Ovary (tissue), 9 donors: Measurements from ENCODE around the gene PIK3C2G. TPM values are rescaled to one million over a fixed set of nuclear protein-coding genes. Genes with fewer than 3 reads are reported as not detected.
"Not testable (repeated sequence)": the region's sequence is repeated elsewhere in the genome, so short reads cannot be mapped to it uniquely, and the experiment has no call there.

ENCODE experiments used
- DNase-seq, 5 donors: peaks; one replicate each; pipeline ENCODE4 v3.0.0-alpha.2; 2019 to 2020
- H3K27ac ChIP-seq, 2 donors: fragments of 200-600 bp; one replicate each; pipeline versions ENCODE4 v1.5.1 to v1.8.0; 2019 to 2022
- H3K27me3 ChIP-seq: fragments of 200-600 bp; one replicate; pipeline ENCODE4 v1.8.0; 2022
- H3K36me3 ChIP-seq: fragments of 200-600 bp; sonication (generic); one replicate; pipeline ENCODE4 v1.5.1; 2019
- H3K4me1 ChIP-seq: one replicate; pipeline ENCODE4 v1.8.1; 2013; ENCODE audit warnings: mild to moderate bottlenecking, moderate library complexity; ENCODE audit not compliant: insufficient read depth
- H3K4me3 ChIP-seq: fragments of 200-600 bp; sonication (generic); one replicate; pipeline ENCODE4 v1.5.1; 2017
- H3K9me3 ChIP-seq, 2 donors: fragments of 200-600 bp in 1 of 2; sonication (generic) in 1 of 2; one replicate each; pipeline versions ENCODE4 v1.5.1 to v1.8.1; 2013 to 2019; ENCODE audit warnings: mild to moderate bottlenecking in 1 of 2, moderate library complexity in 1 of 2
- CTCF ChIP-seq, 3 donors: fragments of 450-650 bp in 2 of 3; fragments of 200-600 bp in 1 of 3; IDR thresholded peaks; one replicate each; pipeline versions ENCODE4 v1.5.1 to v1.8.0; 2016 to 2022; ENCODE audit warnings: antibody characterized with exemption in 3 of 3, mild to moderate bottlenecking in 1 of 3
- EP300 ChIP-seq: sonication (generic); formaldehyde crosslinking; IDR thresholded peaks from one replicate; pipeline ENCODE4 v1.6.1; 2017; ENCODE audit warnings: antibody characterized with exemption
- POLR2A ChIP-seq: fragments of 450-650 bp; IDR thresholded peaks from one replicate; pipeline ENCODE4 v1.6.1; 2017; ENCODE audit warnings: antibody characterized with exemption, mild to moderate bottlenecking, moderate library complexity
- WGBS, 3 donors: extraction: QIAGEN DNeasy Blood & Tissue Kit in 1 of 3; methylation state at CpG; one replicate each; pipeline versions ENCODE4 v1.1.5 to v1.1.7; 2013 to 2017; 5-methylcytosine and 5-hydroxymethylcytosine counted together
- intact Hi-C, 4 donors: fragments of 100-400 bp; cut with DNase I; formaldehyde crosslinking; loops; one replicate each; pipeline versions ENCODE4 v1.11.0 to v1.15.1; 2022 to 2023
- polyA plus RNA-seq, 2 donors: library from polyadenylated mRNA; stranded (reverse); fragments of 200-250 nt in 1 of 2; fragments of 350-450 nt in 1 of 2; fragmentation: Illumina TruSeq in 1 of 2; extraction: RNeasy Lipid Tissue Mini Kit (QIAGEN cat#74804) in 1 of 2; gene quantifications; one replicate each; pipeline ENCODE4 v1.2.3, GENCODE V29; 2013 to 2014
- total RNA-seq, 7 donors: library from RNA; depleted of rRNA in 2 of 7; stranded (reverse); fragments of >200 nt in 2 of 7; fragmentation: NEBNext Ultra II Directional in 3 of 7; extraction: Animal tissue kit (Norgen Biotek cat#: 25700) in 3 of 7; gene quantifications; one replicate each; pipeline versions ENCODE4 v1.1.0 to v1.2.4, GENCODE V29; 2016 to 2023
- donor health status: DM: no; HTN: no; CAD: no; lungs with moderate emphysema.
- donor health status: DM: no; HTN: no; CAD: no.
- donor health status: Bipolar disorder and iron deficiency.
- donor health status: DM: yes; HTN: yes; CAD: no.
- donor health status: DM: no; HTN: no; CAD: no.
- donor health status: DM: yes; HTN: yes; CAD: no.

The PIK3C2G gene
- total and polyA plus RNA-seq, 9 donors, result 0.02 to 1.6 (median 0.07) TPM; not detected in 4

GRCh38 chr12:18486036-18486435 lies 224.7 kb downstream of the PIK3C2G start:
- Histone ChIP-seq H3K4me1 (peaks cover 1% of the 10 kb centered on the region), H3K9me3 (no peaks in the 10 kb centered on the region), H3K27me3 (no peaks in the 10 kb centered on the region), H3K4me3 (no peak overlapping the region), H3K27ac (no peak overlapping the region), H3K36me3 (no peaks in the 10 kb centered on the region)
- TF ChIP-seq EP300 (no peak), POLR2A (no peak), CTCF (IDR thresholded peaks at IDR 0.05) (no peak)
- DNase-seq, result no peak
- intact Hi-C loops, result no loop called here
- 30 to 52% (median 37%) methylated on average over 2 of the region's 2 CpGs for WGBS, 3 donors

GRCh38 chr12:18487509-18487908 lies 226.2 kb downstream of the PIK3C2G start:
- H3K27ac ChIP-seq, result no peak overlapping the region
- intact Hi-C loops, result no loop called here
- H3K36me3 ChIP-seq, result no peaks in the 10 kb centered on the region
- H3K9me3 ChIP-seq, result no peaks in the 10 kb centered on the region
- no peaks in the 10 kb centered on the region for H3K27me3 ChIP-seq
- 11 to 19% (median 18%) methylated on average over 3 of the region's 3 CpGs for WGBS, 3 donors
- no peak for DNase-seq
- peaks cover 1% of the 10 kb centered on the region for H3K4me1 ChIP-seq
- TF ChIP-seq EP300, result no peak
- no peak for TF ChIP-seq CTCF (IDR thresholded peaks at IDR 0.05)
- no peak for TF ChIP-seq POLR2A
- H3K4me3 ChIP-seq, result no peak overlapping the region

- intact Hi-C loops, result no loop called here
- no peak overlapping the region for H3K4me3 ChIP-seq
These were observed 231.2 kb downstream of the PIK3C2G start for GRCh38 chr12:18492372-18493025.

GRCh38 chr12:18496156-18496555 lies 234.8 kb downstream of the PIK3C2G start:
- intact Hi-C loops, result no loop called here
- Histone ChIP-seq H3K27ac (no peak overlapping the region), H3K4me1 (peaks cover 3% of the 10 kb centered on the region), H3K36me3 (no peaks in the 10 kb centered on the region), H3K9me3 (no peaks in the 10 kb centered on the region), H3K4me3 (no peak overlapping the region), H3K27me3 (no peaks in the 10 kb centered on the region)
- DNase-seq, result no peak
- WGBS, 3 donors, result 89 to 96% (median 92%) methylated on average over 2 of the region's 2 CpGs
- TF ChIP-seq CTCF (IDR thresholded peaks at IDR 0.05) (no peak), POLR2A (no peak), EP300 (no peak)

More at GRCh38 chr12:18492372-18493025, 231.2 kb downstream of the PIK3C2G start:
- DNase-seq, result no peak
- H3K4me1 ChIP-seq, result peaks cover 3% of the 10 kb centered on the region
- H3K27me3 ChIP-seq, result no peaks in the 10 kb centered on the region
- H3K9me3 ChIP-seq, result no peaks in the 10 kb centered on the region
- WGBS, 3 donors, result 72 to 81% (median 73%) methylated on average over 2 of the region's 2 CpGs
- no peak overlapping the region for H3K27ac ChIP-seq
- no peak for TF ChIP-seq CTCF (IDR thresholded peaks at IDR 0.05)
- TF ChIP-seq POLR2A, result no peak
- no peak for TF ChIP-seq EP300
- H3K36me3 ChIP-seq, result no peaks in the 10 kb centered on the region

GRCh38 chr12:18500160-18500574 lies 238.8 kb downstream of the PIK3C2G start:
- H3K4me3 ChIP-seq, H3K4me1 ChIP-seq, H3K36me3 ChIP-seq, H3K9me3 ChIP-seq, H3K27me3 ChIP-seq, H3K27ac ChIP-seq, DNase-seq, intact Hi-C loops: not testable (repeated sequence)
- 97 to 100% (median 97%) methylated on average over 14 to 35 of the region's 35 CpGs for WGBS, 3 donors

- DNase-seq, intact Hi-C loops: not testable (repeated sequence)
- 98 to 99% (median 98%) methylated on average over 21 of the region's 21 CpGs for WGBS, 3 donors
These were observed 239.4 kb downstream of the PIK3C2G start for GRCh38 chr12:18500736-18501135.

More at GRCh38 chr12:18500736-18501135, 239.4 kb downstream of the PIK3C2G start:
- not testable (repeated sequence) for H3K27ac ChIP-seq, H3K36me3 ChIP-seq, H3K9me3 ChIP-seq, H3K4me3 ChIP-seq, H3K27me3 ChIP-seq, H3K4me1 ChIP-seq
